ENCODE measurements around the gene CD27.
"Not testable (repeated sequence)": the region's sequence is repeated elsewhere in the genome, so short reads cannot be mapped to it uniquely, and the experiment has no call there.

CD27 gene

DNA sequence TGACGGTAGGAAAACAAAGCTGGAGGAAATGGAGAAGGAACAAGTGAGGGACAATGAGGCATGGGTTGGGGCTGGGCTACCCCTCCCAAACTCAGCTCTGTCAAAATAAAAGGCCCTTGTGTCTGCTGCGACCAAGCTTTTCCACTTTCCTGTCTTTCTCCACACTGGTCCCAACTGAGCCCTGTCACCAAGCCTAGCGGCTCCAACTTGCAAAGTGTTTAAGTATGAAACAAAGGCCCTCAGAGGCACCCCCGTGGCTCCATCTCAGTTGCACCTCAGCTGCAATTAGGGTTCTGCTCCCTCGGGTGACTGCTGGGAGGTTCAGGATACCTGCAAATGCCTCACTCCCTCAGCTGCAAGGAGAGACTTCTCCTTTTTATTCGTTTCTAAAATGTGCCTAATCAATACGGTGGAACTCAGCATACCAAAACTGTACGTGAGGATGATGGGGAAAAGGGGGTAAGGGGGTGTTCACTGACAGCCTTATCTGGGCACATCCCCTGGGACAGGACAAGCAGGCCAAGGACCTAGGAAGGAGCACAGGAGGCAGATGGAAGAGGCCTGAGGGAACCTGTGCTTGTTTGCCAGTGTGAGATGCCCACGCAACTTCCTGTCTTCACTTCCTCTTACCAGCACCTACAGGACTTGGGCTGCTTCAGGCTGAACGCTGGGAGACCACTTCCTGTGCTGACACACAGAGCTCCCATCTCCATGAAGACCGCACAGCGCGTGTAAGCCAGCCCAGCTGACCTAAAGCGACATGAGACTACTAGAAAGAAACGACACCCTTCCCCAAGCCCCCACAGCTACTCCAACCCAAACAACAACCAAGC is 16.9 kb downstream of the CD27 start:
- DNase-seq = peak in 33 of 56 donors; percentile 11 to 79 (median 30)

DNA sequence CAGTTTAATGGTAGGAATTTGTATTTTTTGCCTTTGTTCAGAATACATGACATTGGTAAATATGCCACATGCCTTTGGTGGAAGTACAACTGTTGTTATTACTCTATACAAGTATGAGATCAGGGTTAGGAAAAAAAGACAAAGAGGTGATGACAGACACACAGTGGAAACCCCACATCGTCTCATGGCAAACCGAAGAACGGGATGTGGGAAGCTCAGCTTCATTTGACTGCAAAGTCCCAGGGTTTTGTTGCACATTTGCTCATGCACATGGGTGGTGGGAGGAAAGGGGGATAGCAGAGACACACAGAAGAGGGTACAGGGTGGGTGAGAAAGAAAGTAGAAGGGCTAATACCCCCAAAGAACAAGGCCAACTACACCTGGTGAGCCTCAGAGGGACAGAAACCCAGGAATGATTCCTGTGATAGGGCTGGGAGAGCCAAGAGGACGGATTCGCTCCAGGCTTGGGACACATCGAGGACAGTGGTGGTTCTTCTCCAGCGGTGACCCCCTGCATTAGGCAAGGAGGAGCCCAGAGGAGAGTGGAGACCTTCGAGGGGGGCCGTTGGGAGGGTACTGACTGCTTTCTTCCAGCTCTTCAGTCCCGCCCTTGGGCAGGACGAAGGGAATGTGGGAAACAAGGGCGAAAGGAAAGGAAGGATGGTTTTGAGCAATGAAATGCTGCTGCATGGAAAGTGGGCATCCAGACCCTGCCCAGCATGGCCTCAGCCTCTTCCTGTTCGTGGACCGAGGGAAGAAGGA is 17.7 kb downstream of the CD27 start:
- no peak for DNase-seq

DNA sequence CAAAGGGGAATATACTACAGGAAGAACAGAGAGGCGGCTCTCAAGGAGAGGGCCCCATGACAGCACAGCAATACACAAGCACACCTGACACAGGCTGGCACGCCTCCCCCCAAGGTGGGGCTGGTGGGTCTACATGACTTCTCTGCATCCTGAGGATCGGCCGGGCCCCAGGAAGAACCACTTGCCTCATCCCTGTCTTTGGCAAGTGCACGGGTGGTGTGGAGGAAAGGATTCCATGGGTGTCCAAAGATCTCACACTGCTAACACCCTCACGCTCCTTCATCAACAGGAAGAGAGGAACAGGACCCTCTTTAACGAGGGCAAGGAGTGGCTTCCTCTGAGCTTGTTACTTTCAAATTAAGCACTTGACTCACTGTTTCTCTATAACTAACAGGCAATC is 18.5 kb downstream of the CD27 start:
- no peak for DNase-seq

GRCh38 chr12:6463858-6464257 is 19.1 kb downstream of the CD27 start:
- no peak for DNase-seq

DNA sequence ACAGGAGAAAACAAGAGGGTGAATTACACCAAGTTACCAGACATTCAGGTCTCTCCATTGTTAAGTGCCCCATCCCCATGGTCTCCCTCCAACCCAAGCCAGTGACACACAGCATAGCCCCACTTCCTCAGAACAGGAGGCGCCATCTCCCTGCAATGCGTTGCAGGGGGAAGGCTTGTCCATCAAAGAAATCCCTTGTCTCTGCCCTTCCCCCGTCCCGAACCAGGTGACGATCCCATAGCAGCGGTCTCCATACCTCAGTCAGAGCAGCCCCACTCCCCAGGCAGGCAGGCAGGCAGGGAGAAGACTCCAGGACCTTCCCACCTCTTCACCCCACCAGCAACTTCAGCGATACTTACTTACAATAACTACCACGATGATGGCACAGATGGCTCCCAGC is 19.8 kb downstream of the CD27 start:
- DNase-seq = no peak

DNA sequence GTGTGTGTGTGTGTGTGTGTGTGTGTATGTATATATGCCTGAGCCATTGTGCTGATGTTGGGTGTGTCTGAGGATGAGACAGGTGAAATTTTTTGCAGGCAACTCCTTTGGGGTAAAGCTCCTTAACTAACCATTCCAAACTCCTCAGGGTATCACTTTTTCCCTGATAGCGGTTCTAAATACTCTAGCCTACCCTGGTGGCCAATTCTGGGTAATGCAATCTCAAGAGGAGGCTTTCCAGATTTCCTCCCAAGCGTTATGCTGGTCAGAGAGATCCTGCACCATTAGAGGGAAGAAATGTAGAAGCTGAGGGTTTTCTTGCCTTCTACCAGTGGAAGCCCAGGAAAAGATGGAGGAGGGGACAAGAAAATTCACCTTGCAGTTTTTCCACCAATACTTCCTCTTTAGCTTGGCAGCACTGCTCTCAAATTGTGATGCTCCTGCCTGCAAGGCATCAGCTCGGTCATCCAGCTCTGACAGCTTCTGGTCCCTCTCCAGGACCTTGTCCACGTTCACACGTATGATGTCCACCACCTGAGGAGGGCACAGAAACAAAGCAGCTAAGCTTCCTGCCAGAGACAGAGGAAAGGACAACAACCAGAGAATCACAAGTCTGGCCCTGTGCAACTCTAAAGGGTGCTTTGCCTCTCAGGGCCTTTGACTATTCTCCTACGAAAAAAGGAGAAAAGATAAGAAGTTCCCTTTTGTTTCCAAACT is 20.9 kb downstream of the CD27 start:
- DNase-seq = peak in 18 of 56 donors; percentile 10 to 75 (median 26)

GRCh38 chr12:6466184-6466573 is 21.4 kb downstream of the CD27 start:
- no peak for DNase-seq

DNA sequence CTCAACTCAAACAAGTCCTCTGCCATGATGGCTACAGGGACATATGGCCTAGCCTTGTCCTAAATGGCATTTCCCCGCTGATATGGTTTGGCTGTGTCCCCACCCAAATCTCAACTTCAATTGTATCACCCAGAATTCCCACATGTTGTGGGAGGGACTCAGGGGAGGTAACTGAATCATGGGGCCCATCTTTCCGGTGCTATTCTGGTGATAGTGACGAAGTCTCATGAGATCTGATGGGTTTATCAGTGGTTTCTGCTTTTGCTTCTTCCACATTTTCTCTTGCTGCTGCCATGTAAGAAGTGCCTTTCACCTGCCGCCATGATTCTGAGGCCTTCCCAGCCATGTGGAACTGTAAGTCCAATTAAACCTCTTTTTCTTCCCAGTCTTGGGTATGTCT is 22.0 kb downstream of the CD27 start:
- DNase-seq = not testable (repeated sequence)

GRCh38 chr12:6467571-6468282 is 23.0 kb downstream of the CD27 start:
- not testable (repeated sequence) for DNase-seq

GRCh38 chr12:6468283-6468575 is 23.5 kb downstream of the CD27 start:
- no peak for DNase-seq

GRCh38 chr12:6469092-6469491 is 24.3 kb downstream of the CD27 start:
- no peak for DNase-seq

- peak in 2 of 56 donors; percentile 36 to 41 for DNase-seq
Measured at GRCh38 chr12:6469609-6470374, 25.0 kb downstream of the CD27 start.

GRCh38 chr12:6470375-6471163 is 25.8 kb downstream of the CD27 start, which contains the start of gene VAMP1:
Gene VAMP1, minus strand, starts transcription at chr12:6470677. Its CDS starts 146 bp downstream, at chr12:6470531.
- peak; percentile 82 to 100 (median 99) for DNase-seq

DNA sequence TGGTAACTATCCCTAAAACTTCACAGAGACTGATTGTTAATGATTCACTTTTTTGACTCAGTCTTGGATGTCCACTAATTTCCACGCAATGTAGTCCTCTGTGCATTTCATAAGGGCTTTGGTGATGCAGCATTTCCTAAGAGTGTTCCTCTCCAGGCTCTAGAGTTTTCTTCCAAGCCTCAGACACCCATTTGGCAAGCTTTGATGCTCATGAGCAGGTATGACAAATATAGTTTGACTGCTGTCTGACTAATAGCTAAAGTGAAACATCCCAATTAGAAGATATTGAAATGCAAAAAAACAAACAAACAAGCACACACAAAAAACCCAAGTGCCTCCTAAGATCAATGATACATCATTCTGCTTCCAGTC is 27.2 kb downstream of the CD27 start:
- DNase-seq = no peak

DNA sequence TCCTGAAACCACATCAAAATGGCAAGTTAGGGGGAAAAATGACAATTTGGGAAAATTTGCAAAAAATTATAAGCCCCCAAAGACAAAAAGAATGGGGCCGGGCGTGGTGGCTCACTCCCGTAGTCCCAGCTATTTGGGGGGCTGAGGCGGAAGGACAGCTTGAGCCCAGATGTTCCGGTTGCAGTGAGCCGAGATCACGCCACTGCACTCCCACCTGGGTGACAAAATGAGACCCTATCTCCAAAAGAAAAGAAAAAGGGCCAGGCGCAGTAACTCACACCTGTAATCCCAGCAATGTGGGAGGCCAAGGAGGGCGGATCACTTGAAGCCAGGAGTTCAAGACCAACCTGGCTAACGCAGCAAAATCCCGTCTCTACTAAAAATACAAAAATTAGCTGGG is 27.7 kb downstream of the CD27 start:
- DNase-seq = no peak

- DNase-seq = not testable (repeated sequence)
Measured at GRCh38 chr12:6475233-6475975, 30.6 kb downstream of the CD27 start.

GRCh38 chr12:6476489-6476888 is 31.7 kb downstream of the CD27 start:
- DNase-seq = no peak

GRCh38 chr12:6477601-6478377 is 33.0 kb downstream of the CD27 start:
- DNase-seq = not testable (repeated sequence)

Measured in amygdala (tissue), 56 donors.